Suprapubic skin (tissue), 3 donors: ENCODE data around the gene KRT27.

Experiments used
- POLR2A ChIP-seq, 2 donors: fragments of 450-650 bp; IDR thresholded peaks; one replicate each; pipeline ENCODE4 v1.6.1; 2017; ENCODE audit warnings: antibody characterized with exemption in 2 of 2, mild to moderate bottlenecking in 2 of 2, moderate library complexity in 2 of 2
- TF ChIP-seq, protein P1 (sequence below), 2 donors: fragments of 200-600 bp in 1 of 2; fragments of 450-650 bp in 1 of 2; sonication (generic) in 1 of 2; IDR thresholded peaks; one replicate each; pipeline ENCODE4 v1.5.1; 2016 to 2019; ENCODE audit warnings: antibody characterized with exemption in 2 of 2, mild to moderate bottlenecking in 1 of 2, moderate library complexity in 1 of 2

DNA sequence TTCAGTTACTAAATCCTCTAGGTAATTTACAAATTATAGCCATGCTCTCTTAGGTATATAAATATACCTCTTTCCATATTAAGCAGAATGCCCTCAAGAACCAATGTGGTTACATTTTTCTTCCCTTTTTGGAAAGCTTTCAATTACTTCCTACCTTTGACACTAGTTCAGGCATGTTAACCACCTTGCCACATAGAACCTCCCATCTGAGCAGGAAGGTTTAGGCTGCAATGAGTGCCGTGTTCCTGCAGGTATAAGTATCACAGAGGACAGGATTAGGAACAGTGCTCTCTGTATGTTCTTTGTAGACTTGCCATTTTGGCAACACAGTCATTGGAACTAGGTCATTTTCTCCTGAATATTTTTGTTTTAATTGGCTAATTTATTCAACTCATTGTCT is 47.3 kb downstream of the KRT27 start:
- TF ChIP-seq, protein P1, sequence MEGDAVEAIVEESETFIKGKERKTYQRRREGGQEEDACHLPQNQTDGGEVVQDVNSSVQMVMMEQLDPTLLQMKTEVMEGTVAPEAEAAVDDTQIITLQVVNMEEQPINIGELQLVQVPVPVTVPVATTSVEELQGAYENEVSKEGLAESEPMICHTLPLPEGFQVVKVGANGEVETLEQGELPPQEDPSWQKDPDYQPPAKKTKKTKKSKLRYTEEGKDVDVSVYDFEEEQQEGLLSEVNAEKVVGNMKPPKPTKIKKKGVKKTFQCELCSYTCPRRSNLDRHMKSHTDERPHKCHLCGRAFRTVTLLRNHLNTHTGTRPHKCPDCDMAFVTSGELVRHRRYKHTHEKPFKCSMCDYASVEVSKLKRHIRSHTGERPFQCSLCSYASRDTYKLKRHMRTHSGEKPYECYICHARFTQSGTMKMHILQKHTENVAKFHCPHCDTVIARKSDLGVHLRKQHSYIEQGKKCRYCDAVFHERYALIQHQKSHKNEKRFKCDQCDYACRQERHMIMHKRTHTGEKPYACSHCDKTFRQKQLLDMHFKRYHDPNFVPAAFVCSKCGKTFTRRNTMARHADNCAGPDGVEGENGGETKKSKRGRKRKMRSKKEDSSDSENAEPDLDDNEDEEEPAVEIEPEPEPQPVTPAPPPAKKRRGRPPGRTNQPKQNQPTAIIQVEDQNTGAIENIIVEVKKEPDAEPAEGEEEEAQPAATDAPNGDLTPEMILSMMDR (IDR thresholded peaks at IDR 0.05), result no peak
- TF ChIP-seq POLR2A (IDR thresholded peaks at IDR 0.05), result no peak
